GM12801 (cell line): Measurements from ENCODE around the gene SOCS1.

ENCODE experiments used
- TF ChIP-seq, protein P1 (sequence below): IDR thresholded peaks from one replicate; pipeline ENCODE4 v1.5.1; 2011; ENCODE audit warnings: control low read depth; ENCODE audit not compliant: insufficient read length; ENCODE audit errors: extremely low read depth

The SOCS1 gene

DNA sequence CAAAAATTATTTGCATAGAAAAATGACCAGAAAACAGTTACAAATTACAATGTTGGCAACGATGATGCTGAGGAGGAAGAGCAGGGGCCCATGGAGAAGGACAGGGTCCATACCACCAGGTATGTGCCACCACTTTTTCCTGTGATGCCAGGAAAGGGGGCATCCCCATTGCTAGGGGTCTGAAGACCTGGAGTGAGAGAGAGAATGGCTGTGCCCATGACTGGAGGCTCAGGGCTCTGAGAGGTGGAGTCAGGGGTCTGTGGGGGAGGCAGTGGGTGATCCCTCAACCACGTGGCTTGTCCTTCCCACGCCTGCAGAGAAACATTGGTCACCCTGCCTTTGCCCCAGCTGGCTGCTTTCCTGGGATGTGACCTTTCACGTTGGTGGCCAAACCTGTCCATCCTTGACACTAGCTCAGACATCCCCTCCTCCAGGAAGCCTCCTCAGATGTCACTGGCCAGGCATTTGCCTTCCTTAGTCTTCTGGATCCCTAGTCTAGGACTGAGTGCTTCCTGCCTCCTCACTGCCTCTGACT is 51.4 kb downstream of the SOCS1 start:
- TF ChIP-seq, protein P1, sequence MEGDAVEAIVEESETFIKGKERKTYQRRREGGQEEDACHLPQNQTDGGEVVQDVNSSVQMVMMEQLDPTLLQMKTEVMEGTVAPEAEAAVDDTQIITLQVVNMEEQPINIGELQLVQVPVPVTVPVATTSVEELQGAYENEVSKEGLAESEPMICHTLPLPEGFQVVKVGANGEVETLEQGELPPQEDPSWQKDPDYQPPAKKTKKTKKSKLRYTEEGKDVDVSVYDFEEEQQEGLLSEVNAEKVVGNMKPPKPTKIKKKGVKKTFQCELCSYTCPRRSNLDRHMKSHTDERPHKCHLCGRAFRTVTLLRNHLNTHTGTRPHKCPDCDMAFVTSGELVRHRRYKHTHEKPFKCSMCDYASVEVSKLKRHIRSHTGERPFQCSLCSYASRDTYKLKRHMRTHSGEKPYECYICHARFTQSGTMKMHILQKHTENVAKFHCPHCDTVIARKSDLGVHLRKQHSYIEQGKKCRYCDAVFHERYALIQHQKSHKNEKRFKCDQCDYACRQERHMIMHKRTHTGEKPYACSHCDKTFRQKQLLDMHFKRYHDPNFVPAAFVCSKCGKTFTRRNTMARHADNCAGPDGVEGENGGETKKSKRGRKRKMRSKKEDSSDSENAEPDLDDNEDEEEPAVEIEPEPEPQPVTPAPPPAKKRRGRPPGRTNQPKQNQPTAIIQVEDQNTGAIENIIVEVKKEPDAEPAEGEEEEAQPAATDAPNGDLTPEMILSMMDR: no peak
